IMR-90 (cell line): ENCODE data around the gene THRB. TPM values are rescaled to one million over a fixed set of nuclear protein-coding genes. Genes with fewer than 3 reads are reported as not detected.

ENCODE experiments used
- ATAC-seq: fragments of 200-7000 bp; cut with Tn5 transposase; 2 replicates; pipeline ENCODE4 v1.9.1; 2020; ENCODE audit warnings: low read depth, mild to moderate bottlenecking, moderate library complexity
- BruUV-seq: library from RNA; stranded (reverse); fragments of 400-500 nt; replicated peaks from 2 replicates; lab custom pipeline; 2021; lab: Mats Ljungman, UMichigan
- CTCF ChIA-PET: fragments of 300-600 bp; formaldehyde crosslinking; extraction: SDS; loops from one replicate; lab custom pipeline; 2021; ENCODE audit warnings: antibody characterized with exemption; lab: Yijun Ruan, JAX
- POLR2A ChIA-PET: fragments of 300-600 bp; sonication (Branson Sonifier 250); formaldehyde crosslinking; loops from one replicate; lab custom pipeline; 2022; ENCODE audit warnings: antibody characterized with exemption; ENCODE audit not compliant: unreplicated experiment; lab: Charles Lee
- DNase-seq: peaks from one replicate; pipeline ENCODE4 v3.0.0; 2013
- H2AFZ ChIP-seq: replicated peaks from 2 replicates; pipeline ENCODE3; 2013; ENCODE audit warnings: low read length, mild to moderate bottlenecking; ENCODE audit not compliant: poor library complexity
- H2AK5ac ChIP-seq: 2 replicates; pipeline ENCODE4 v1.6.1; 2013; ENCODE audit warnings: low read depth, low read length, inconsistent platforms
- H2AK9ac ChIP-seq: replicated peaks from 2 replicates; pipeline ENCODE3; 2013; ENCODE audit warnings: mild to moderate bottlenecking, low read depth, low read length, moderate library complexity; ENCODE audit not compliant: poor library complexity
- H2BK120ac ChIP-seq: 2 replicates; pipeline ENCODE4 v1.6.1; 2013; ENCODE audit warnings: low read depth, low read length, inconsistent platforms
- H2BK15ac ChIP-seq: 3 replicates; pipeline ENCODE4 v1.6.1; 2013; ENCODE audit warnings: low read depth, low read length, inconsistent platforms
- H2BK20ac ChIP-seq: 2 replicates; pipeline ENCODE4 v1.6.1; 2013; ENCODE audit warnings: low read depth, mild to moderate bottlenecking, inconsistent platforms, low read length, moderate library complexity
- H2BK5ac ChIP-seq: 2 replicates; pipeline ENCODE4 v1.6.1; 2013; ENCODE audit warnings: mild to moderate bottlenecking, low read depth, low read length, inconsistent platforms; ENCODE audit not compliant: poor library complexity, severe bottlenecking
- H3K14ac ChIP-seq: replicated peaks from 2 replicates; pipeline ENCODE4 v1.6.1; 2013; ENCODE audit warnings: low read depth, low read length, inconsistent platforms
- H3K18ac ChIP-seq: 2 replicates; pipeline ENCODE4 v1.6.1; 2013; ENCODE audit warnings: low read depth, low read length, control low read depth
- H3K23ac ChIP-seq: 2 replicates; pipeline ENCODE4 v1.6.1; 2013; ENCODE audit warnings: low read depth, low read length, inconsistent platforms
- H3K27ac ChIP-seq: 2 replicates; pipeline ENCODE4 v1.5.1; 2013; ENCODE audit warnings: mild to moderate bottlenecking, control low read depth, low read length; ENCODE audit not compliant: insufficient read depth
- H3K27me3 ChIP-seq: 2 replicates; pipeline ENCODE4 v1.6.1; 2013; ENCODE audit warnings: low read length; ENCODE audit not compliant: control insufficient read depth, insufficient read depth
- H3K36me3 ChIP-seq: 2 replicates; pipeline ENCODE4 v1.6.1; 2013; ENCODE audit warnings: low read length, mixed read lengths; ENCODE audit not compliant: control insufficient read depth, insufficient read depth
- H3K4ac ChIP-seq: 2 replicates; pipeline ENCODE4 v1.6.1; 2013; ENCODE audit warnings: low read depth, low read length, inconsistent platforms
- H3K4me1 ChIP-seq: 2 replicates; pipeline ENCODE4 v1.6.1; 2013; ENCODE audit warnings: low read length, mixed read lengths; ENCODE audit not compliant: control insufficient read depth, insufficient read depth
- H3K4me2 ChIP-seq: 2 replicates; pipeline ENCODE4 v1.6.1; 2013; ENCODE audit warnings: low read depth, mild to moderate bottlenecking, control low read depth, low read length, moderate library complexity
- H3K4me3 ChIP-seq: 2 replicates; pipeline ENCODE4 v1.5.1; 2013; ENCODE audit warnings: low read depth, mild to moderate bottlenecking, control low read depth, low read length, moderate library complexity; ENCODE audit not compliant: insufficient read depth
- H3K56ac ChIP-seq: 2 replicates; pipeline ENCODE4 v1.6.1; 2013; ENCODE audit warnings: low read length, inconsistent platforms; ENCODE audit not compliant: insufficient read depth; ENCODE audit errors: extremely low read depth
- H3K79me1 ChIP-seq, 2 experiments: 2 replicates each; pipeline ENCODE4 v1.6.1; 2013; ENCODE audit warnings: low read length in 2 of 2, inconsistent platforms in 1 of 2, low read depth in 1 of 2
- H3K9ac ChIP-seq: 2 replicates; pipeline ENCODE4 v1.6.1; 2013; ENCODE audit warnings: low read depth, low read length, control low read depth
- H3K9me1 ChIP-seq: 2 replicates; pipeline ENCODE4 v1.6.1; 2013; ENCODE audit warnings: low read length, inconsistent platforms; ENCODE audit not compliant: insufficient read depth
- H3K9me3 ChIP-seq: 2 replicates; pipeline ENCODE4 v1.6.1; 2013; ENCODE audit warnings: low read length; ENCODE audit not compliant: control insufficient read depth, insufficient read depth
- H4K20me1 ChIP-seq: 2 replicates; pipeline ENCODE4 v1.6.1; 2013; ENCODE audit warnings: low read length, inconsistent platforms; ENCODE audit not compliant: insufficient read depth
- H4K5ac ChIP-seq: 2 replicates; pipeline ENCODE4 v1.6.1; 2013; ENCODE audit warnings: mild to moderate bottlenecking, low read depth, low read length, control low read depth
- H4K8ac ChIP-seq, 2 experiments: 2 replicates each; pipeline ENCODE4 v1.6.1; 2013; ENCODE audit warnings: low read depth in 2 of 2, low read length in 2 of 2, control low read depth in 1 of 2, inconsistent platforms in 1 of 2
- H4K91ac ChIP-seq: 2 replicates; pipeline ENCODE4 v1.6.1; 2013; ENCODE audit warnings: low read depth, low read length, inconsistent platforms; ENCODE audit not compliant: insufficient read depth
- CEBPB ChIP-seq: IDR thresholded peaks from 2 replicates; pipeline ENCODE4 v1.6.1; 2012; ENCODE audit warnings: low read depth, low read length, improper control_type of control experiment
- MAFK ChIP-seq: IDR thresholded peaks from 2 replicates; pipeline ENCODE4 v1.6.1; 2012; ENCODE audit warnings: low read depth, low read length, improper control_type of control experiment
- MAZ ChIP-seq: IDR thresholded peaks from 2 replicates; pipeline ENCODE4 v1.6.1; 2012; ENCODE audit warnings: low read depth, mild to moderate bottlenecking, low read length, improper control_type of control experiment, moderate library complexity, borderline replicate concordance
- MXI1 ChIP-seq: IDR thresholded peaks from 2 replicates; pipeline ENCODE4 v1.6.1; 2012; ENCODE audit warnings: low read depth, mild to moderate bottlenecking, low read length, moderate library complexity, borderline replicate concordance
- NFE2L2 ChIP-seq: fragments of 150-350 bp; IDR thresholded peaks from 2 replicates; pipeline ENCODE4 v1.6.1; 2016; ENCODE audit warnings: low read depth, mild to moderate bottlenecking, low read length
- RFX5 ChIP-seq: IDR thresholded peaks from 2 replicates; pipeline ENCODE4 v1.8.0; 2012; ENCODE audit warnings: low read depth, mild to moderate bottlenecking, low read length, moderate library complexity
- WGBS, 2 experiments: methylation state at CpG; one replicate each; pipeline versions ENCODE4 v1.1.5 to v1.1.7; 2013; ENCODE audit warnings: missing lambda C conversion rate in 2 of 2; ENCODE audit not compliant: insufficient read length in 1 of 2; ENCODE audit errors: extremely low coverage in 2 of 2; 5-methylcytosine and 5-hydroxymethylcytosine counted together
- dilution Hi-C: fragments of 300-500 bp; cut with HindIII; formaldehyde crosslinking; loops from one replicate; pipeline ENCODE4 v1.14.3; 2018; ENCODE audit warnings: low sequenced_read_pairs; ENCODE audit not compliant: unreplicated experiment
- in situ Hi-C: fragments of 300-500 bp; cut with MboI; formaldehyde crosslinking; loops from 3 replicates; pipeline ENCODE4 v1.14.3; 2019; ENCODE audit warnings: low sequenced_read_pairs, inconsistent platforms, mixed read lengths
- intact Hi-C: fragments of 100-400 bp; cut with micrococcal nuclease; formaldehyde crosslinking; loops from 2 replicates; pipeline ENCODE4 v1.10.0; 2022
- polyA plus RNA-seq, 3 experiments: library from polyadenylated mRNA; depleted of rRNA; stranded (reverse); fragments of >200 nt; gene quantifications; 2 replicates each; pipeline ENCODE4 v1.2.3, GENCODE V29; 2012; ENCODE audit warnings: low replicate concordance in 1 of 3
- total RNA-seq: library from RNA; depleted of rRNA; stranded (reverse); fragments of >200 nt; gene quantifications from 2 replicates; pipeline ENCODE4 v1.2.3, GENCODE V29; 2012

The THRB gene
- total and polyA plus RNA-seq, 2 of the 4 experiments (the other 2 are of a cell fraction), result under 0.01 TPM; not detected in 1

DNA sequence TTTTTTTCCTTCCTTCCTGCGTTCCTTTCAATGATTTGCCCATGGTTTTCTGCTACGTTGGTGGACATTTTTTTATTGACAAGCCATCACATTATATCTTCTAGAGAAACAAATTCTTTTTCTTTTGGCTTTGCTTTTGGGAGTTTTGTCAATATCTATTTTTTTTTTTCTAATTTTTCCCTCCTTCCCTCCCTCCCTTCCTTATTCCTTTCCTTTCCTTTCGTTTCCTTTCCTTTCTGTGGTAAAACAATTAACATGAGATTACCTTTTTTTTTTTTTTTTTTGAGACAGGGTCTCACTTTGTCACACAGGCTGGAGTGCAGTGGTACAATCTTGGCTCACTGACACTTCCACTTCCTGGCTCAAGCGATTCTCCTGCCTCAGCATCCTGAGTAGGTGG is 153.7 kb downstream of the THRB start:
- Histone ChIP-seq H2BK20ac (no peak overlapping the region), H3K4me1 (no peaks in the 10 kb centered on the region), H3K9me1 (no peaks in the 10 kb centered on the region), H2AK9ac (no peak overlapping the region), H3K56ac (no peak overlapping the region), H3K79me1 (no peaks in the 10 kb centered on the region), H3K9ac (no peak overlapping the region), H2BK120ac (no peak overlapping the region), H3K23ac (no peak overlapping the region), H3K4me2 (no peak overlapping the region), H3K27me3 (no peaks in the 10 kb centered on the region; the same call in 1 of the 2 replicates), H2BK5ac (no peak overlapping the region), H2AK5ac (no peak overlapping the region), H4K20me1 (no peaks in the 10 kb centered on the region), H3K18ac (no peak overlapping the region), H3K9me3 (no peaks in the 10 kb centered on the region), H4K5ac (no peak overlapping the region), H4K8ac (no peak overlapping the region), H2BK15ac (no peak overlapping the region), H3K14ac (no peak overlapping the region), H4K91ac (no peak overlapping the region), H2AFZ (no peak overlapping the region), H3K36me3 (no peaks in the 10 kb centered on the region), H3K4me3 (no peak overlapping the region), H3K4ac (no peak overlapping the region), H3K27ac (no peak overlapping the region)
- intact Hi-C loops, result no loop called here
- ChIA-PET CTCF (no interaction called here), POLR2A (no interaction called here)
- ATAC-seq, result no peak
- in situ Hi-C loops, result no loop called here
- BruUV-seq, result no TSS peak
- 100% methylated on average over 1 of the region's 4 CpGs; no CpG with 5 or more reads in 1 of the 2 experiments for WGBS, 2 experiments
- dilution Hi-C loops, result no loop called here
- TF ChIP-seq NFE2L2 (no peak), MAZ (no peak), CEBPB (no peak), MXI1 (no peak), MAFK (no peak), RFX5 (no peak)
- no peak for DNase-seq
